Common myeloid progenitor, CD34-positive (primary cell): ENCODE measurements around the gene MAP1LC3A.

Source experiments
- CTCF ChIA-PET: fragments of 350-600 bp; sonication (Branson Sonifier 250); formaldehyde crosslinking; loops from one replicate; lab custom pipeline; 2021; ENCODE audit warnings: antibody characterized with exemption; lab: Charles Lee
- POLR2A ChIA-PET: fragments of 350-600 bp; sonication (Branson Sonifier 250); formaldehyde crosslinking; loops from one replicate; lab custom pipeline; 2021; ENCODE audit warnings: antibody characterized with exemption; lab: Charles Lee
- DNase-seq, 3 donors: peaks; one replicate each; pipeline versions ENCODE4 v3.0.0 to v3.0.0-alpha.2; 2013
- H3K27ac ChIP-seq, 2 experiments: 1 replicate in 1 of 2; 2 replicates in 1 of 2; pipeline ENCODE4 v1.7.0; 2013; ENCODE audit warnings: inconsistent platforms in 2 of 2, low read length in 2 of 2, mild to moderate bottlenecking in 2 of 2, low read depth in 1 of 2, moderate library complexity in 1 of 2; ENCODE audit not compliant: severe bottlenecking in 2 of 2, insufficient read depth in 1 of 2, poor library complexity in 1 of 2
- H3K27me3 ChIP-seq, 5 experiments: replicated peaks in 2 of 5; 1 replicate in 3 of 5; 2 replicates in 2 of 5; pipeline versions ENCODE4 v1.6.1 to v1.7.0; 2013; ENCODE audit warnings: low read length in 4 of 5, mild to moderate bottlenecking in 2 of 5, moderate library complexity in 2 of 5, inconsistent platforms in 1 of 5; ENCODE audit not compliant: insufficient read depth in 5 of 5, control insufficient read depth in 4 of 5
- H3K36me3 ChIP-seq, 4 experiments: 1 replicate in 2 of 4; 2 replicates in 2 of 4; pipeline versions ENCODE4 v1.6.1 to v1.7.0; 2013; ENCODE audit warnings: low read length in 3 of 4, control low read depth in 1 of 4, mild to moderate bottlenecking in 1 of 4; ENCODE audit not compliant: control insufficient read depth in 4 of 4, insufficient read depth in 4 of 4
- H3K4me1 ChIP-seq, 4 experiments: 1 replicate in 3 of 4; 2 replicates in 1 of 4; pipeline versions ENCODE4 v1.6.1 to v1.7.1; 2013; ENCODE audit warnings: low read length in 3 of 4, mild to moderate bottlenecking in 3 of 4, control low read depth in 1 of 4, inconsistent platforms in 1 of 4, moderate library complexity in 1 of 4; ENCODE audit not compliant: control insufficient read depth in 4 of 4, insufficient read depth in 4 of 4; ENCODE audit errors: control extremely low read depth in 1 of 4
- H3K4me3 ChIP-seq, 7 experiments: 1 replicate in 4 of 7; 2 replicates in 3 of 7; pipeline versions ENCODE4 v1.5.1 to v1.7.0; 2013; ENCODE audit warnings: mild to moderate bottlenecking in 7 of 7, low read length in 6 of 7, moderate library complexity in 6 of 7, inconsistent platforms in 2 of 7, low read depth in 2 of 7, control low read depth in 1 of 7; ENCODE audit not compliant: insufficient read depth in 4 of 7, control insufficient read depth in 1 of 7; ENCODE audit errors: extremely low read depth in 1 of 7
- H3K9me3 ChIP-seq, 5 experiments: 1 replicate in 4 of 5; 2 replicates in 1 of 5; pipeline versions ENCODE4 v1.6.1 to v1.7.1; 2013; ENCODE audit warnings: low read length in 4 of 5, mild to moderate bottlenecking in 2 of 5, inconsistent platforms in 1 of 5, low read depth in 1 of 5, moderate library complexity in 1 of 5; ENCODE audit not compliant: control insufficient read depth in 4 of 5, insufficient read depth in 2 of 5; ENCODE audit errors: control extremely low read depth in 1 of 5
- WGBS: methylation state at CpG from one replicate; pipeline ENCODE4 v1.1.5; 2013; ENCODE audit not compliant: insufficient coverage; 5-methylcytosine and 5-hydroxymethylcytosine counted together

Gene MAP1LC3A

GRCh38 chr20:34582911-34583310, 24.4 kb downstream of the MAP1LC3A start:
- 88% methylated on average over 1 of the region's 4 CpGs for WGBS
- Histone ChIP-seq H3K36me3 (peaks cover 9 to 29% (median 18%) of the 10 kb centered on the region in 4 experiments), H3K9me3 (no peaks in the 10 kb centered on the region), H3K27ac (no peak overlapping the region), H3K4me3 (no peak overlapping the region), H3K27me3 (no peaks in the 10 kb centered on the region), H3K4me1 (peaks cover 0 to 35% (median 17%) of the 10 kb centered on the region in 4 experiments)
- ChIA-PET POLR2A (interaction anchor here (0.6 to 1.2 kb wide), 2 partner anchors 8 to 11 kb away, joined by 3 read pairs; no protein-coding TSS in a partner anchor), CTCF (interaction anchor here (1.0 to 1.6 kb wide), 4 partner anchors 20 to 187 kb away, joined by 3 to 6 read pairs (median 5); no protein-coding TSS in a partner anchor)
- no peak for DNase-seq

GRCh38 chr20:34583544-34583943, 25.0 kb downstream of the MAP1LC3A start:
- 39% methylated on average over 5 of the region's 6 CpGs for WGBS
- POLR2A ChIA-PET: interaction anchor here (1.2 kb wide), 1 partner anchor 10 kb away, joined by 3 read pairs; no protein-coding TSS in a partner anchor
- CTCF ChIA-PET: interaction anchor here (1.0 to 1.6 kb wide), 4 partner anchors 21 to 186 kb away, joined by 3 to 6 read pairs (median 5); no protein-coding TSS in a partner anchor

GRCh38 chr20:34585019-34585418, 26.5 kb downstream of the MAP1LC3A start:
- Histone ChIP-seq H3K9me3 (no peaks in the 10 kb centered on the region), H3K27me3 (no peaks in the 10 kb centered on the region), H3K27ac (no peak overlapping the region), H3K4me3 (no peak overlapping the region), H3K4me1 (peaks cover 0 to 35% (median 17%) of the 10 kb centered on the region in 4 experiments), H3K36me3 (peaks cover 14 to 32% (median 17%) of the 10 kb centered on the region in 4 experiments)
- ChIA-PET CTCF (no interaction called here), POLR2A (no interaction called here)
- 100% methylated on average over 4 of the region's 5 CpGs for WGBS
- DNase-seq: no peak

More at GRCh38 chr20:34583544-34583943, 25.0 kb downstream of the MAP1LC3A start:
- Histone ChIP-seq H3K4me3 (no peak overlapping the region), H3K27ac (no peak overlapping the region), H3K36me3 (peaks cover 13 to 32% (median 17%) of the 10 kb centered on the region in 4 experiments), H3K4me1 (peaks cover 0 to 35% (median 17%) of the 10 kb centered on the region in 4 experiments), H3K9me3 (no peaks in the 10 kb centered on the region), H3K27me3 (no peaks in the 10 kb centered on the region)
- peak in 1 of 3 donors; percentile 54 for DNase-seq

DNA sequence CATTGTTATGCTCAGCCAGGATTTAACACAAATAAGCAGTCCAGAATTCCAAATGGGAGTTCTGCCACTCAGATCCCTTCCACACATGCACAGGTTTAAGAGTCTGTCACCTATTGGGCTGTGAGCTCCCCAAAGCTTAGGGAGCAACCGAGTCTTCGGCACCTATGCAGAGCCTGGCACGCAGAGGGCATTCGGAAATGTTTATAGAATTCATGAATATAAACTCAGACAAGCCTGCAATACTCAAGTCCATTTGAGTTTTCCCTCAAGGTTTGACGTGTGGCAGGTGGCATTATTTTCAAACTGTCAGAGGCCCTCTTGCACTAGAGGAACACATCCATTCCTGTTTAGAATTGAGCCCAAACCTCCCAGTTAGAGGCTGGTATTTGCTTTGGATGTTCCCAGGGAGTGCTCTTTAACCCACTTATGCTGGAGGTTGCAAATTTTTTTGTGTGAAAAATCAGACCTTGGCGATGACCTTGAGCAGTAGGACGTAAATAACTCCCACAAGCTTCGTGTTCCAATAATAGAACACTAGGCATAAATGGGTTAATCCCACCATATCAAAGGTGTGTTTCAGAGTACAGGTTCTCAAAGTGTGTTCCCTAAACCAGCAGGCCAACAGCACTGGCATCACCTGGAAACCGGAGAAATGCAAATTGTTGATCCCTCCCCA, 28.1 kb downstream of the MAP1LC3A start:
- no peak overlapping the region for H3K4me3 ChIP-seq
- DNase-seq: no peak
- H3K9me3 ChIP-seq: no peaks in the 10 kb centered on the region
- no peak overlapping the region for H3K27ac ChIP-seq
- CTCF ChIA-PET: interaction anchor here (0.9 to 1.4 kb wide), 2 partner anchors 9 to 20 kb away, joined by 3 read pairs; no protein-coding TSS in a partner anchor
- POLR2A ChIA-PET: no interaction called here
- WGBS: 100% methylated on average over 6 of the region's 9 CpGs
- peaks cover 0 to 27% (median 12%) of the 10 kb centered on the region in 4 experiments for H3K4me1 ChIP-seq
- no peaks in the 10 kb centered on the region for H3K27me3 ChIP-seq
- peaks cover 14 to 23% (median 16%) of the 10 kb centered on the region in 4 experiments for H3K36me3 ChIP-seq

- DNase-seq: no peak
- Histone ChIP-seq H3K4me3 (no peak overlapping the region), H3K9me3 (no peaks in the 10 kb centered on the region), H3K27me3 (no peaks in the 10 kb centered on the region), H3K36me3 (peaks cover 0 to 3% (median 0%) of the 10 kb centered on the region in 4 experiments), H3K27ac (no peak overlapping the region), H3K4me1 (peaks cover 0 to 4% (median 0%) of the 10 kb centered on the region in 4 experiments)
- 96% methylated on average over 8 of the region's 9 CpGs for WGBS
- ChIA-PET CTCF (no interaction called here), POLR2A (no interaction called here)
Observed at GRCh38 chr20:34595377-34596184, 37.1 kb downstream of the MAP1LC3A start.

- POLR2A ChIA-PET: no interaction called here
Observed at GRCh38 chr20:34600892-34601653, 42.6 kb downstream of the MAP1LC3A start.

More at GRCh38 chr20:34600892-34601653, 42.6 kb downstream of the MAP1LC3A start:
- CTCF ChIA-PET: no interaction called here
- 56% methylated on average over 4 of the region's 9 CpGs for WGBS
- DNase-seq: peak in 1 of 3 donors; percentile 21
- Histone ChIP-seq H3K4me1 (peaks cover 0 to 9% (median 4%) of the 10 kb centered on the region in 4 experiments), H3K4me3 (peak overlapping the region in 1 of 7 experiments; percentile 28), H3K9me3 (no peaks in the 10 kb centered on the region), H3K27me3 (no peaks in the 10 kb centered on the region), H3K36me3 (no peaks in the 10 kb centered on the region), H3K27ac (no peak overlapping the region)
